Measurements from ENCODE around the gene NSUN3. TPM values are rescaled to one million over a fixed set of nuclear protein-coding genes. Genes with fewer than 3 reads are reported as not detected.
"Not testable (repeated sequence)": the region's sequence is repeated elsewhere in the genome, so short reads cannot be mapped to it uniquely, and the experiment has no call there.

Gene NSUN3
- polyA plus RNA-seq, 1 of the 3 experiments (the other 2 are of a cell fraction) = 2.9 TPM

- Histone ChIP-seq H3K9me3 (no peaks in the 10 kb centered on the region), H3K27me3 (ENCODE audit: insufficient read depth) (no peaks in the 10 kb centered on the region), H2AFZ (ENCODE audit: low read depth) (no peak overlapping the region), H3K79me2 (ENCODE audit: insufficient read depth) (no peaks in the 10 kb centered on the region), H3K9ac (no peak overlapping the region), H3K4me3 (ENCODE audit: low read depth in 2 of 2, low read length in 1 of 2) (no peak overlapping the region; a peak in 1 of 4 replicates), H3F3A (replicated peaks; ENCODE audit: insufficient read depth) (no peaks in the 10 kb centered on the region), H3K36me3 (replicated peaks in 1 of 2; ENCODE audit: control insufficient read depth in 1 of 2, insufficient read depth in 2 of 2, low read length in 1 of 2) (peaks cover 24 to 39% of the 10 kb centered on the region in 2 experiments), H3K4me1 (ENCODE audit: control insufficient read depth in 1 of 2, insufficient read depth in 2 of 2, low read depth in 1 of 2, low read length in 1 of 2) (peaks cover 0 to 1% of the 10 kb centered on the region in 2 experiments; a peak in 2 of 4 replicates), H3K4me2 (no peak overlapping the region), H4K20me1 (ENCODE audit: insufficient read depth) (no peaks in the 10 kb centered on the region), H3K27ac (ENCODE audit: low read depth in 2 of 2, low read length in 1 of 2) (no peak overlapping the region), H3K9me2 (no peaks in the 10 kb centered on the region)
- TF ChIP-seq TEAD4 (IDR thresholded peaks at IDR 0.05; ENCODE audit: borderline replicate concordance, insufficient read depth) (no peak), CTCF (IDR thresholded peaks at IDR 0.05) (peak; percentile 47)
- POLR2A ChIA-PET = no interaction called here
- CTCF ChIA-PET = interaction anchor here (0.8 to 2.5 kb wide), 6 partner anchors 12 to 97 kb away, joined by 3 to 7 read pairs (median 3); partner anchors contain the start of gene DHFR2
- 31% methylated on average over 4 of the region's 4 CpGs for WGBS (ENCODE audit: low lambda C conversion rate)
- DNase-seq = no peak
These were observed 39.0 kb downstream of the NSUN3 start for GRCh38 chr3:94101860-94102259.

- peaks cover 9 to 16% of the 10 kb centered on the region in 2 experiments for H3K36me3 ChIP-seq (replicated peaks in 1 of 2; ENCODE audit: control insufficient read depth in 1 of 2, insufficient read depth in 2 of 2, low read length in 1 of 2)
- H3K79me2 ChIP-seq (ENCODE audit: insufficient read depth) = no peaks in the 10 kb centered on the region
- H3K27me3 ChIP-seq (ENCODE audit: insufficient read depth) = no peaks in the 10 kb centered on the region
- no peak overlapping the region for H3K27ac ChIP-seq (ENCODE audit: low read depth in 2 of 2, low read length in 1 of 2)
- H3K4me2 ChIP-seq = no peak overlapping the region
- ChIA-PET POLR2A (no interaction called here), CTCF (interaction anchor here (0.6 to 1.7 kb wide), 3 partner anchors 8 to 86 kb away, joined by 3 to 4 read pairs (median 3); no protein-coding TSS in a partner anchor)
- no peak overlapping the region for H3K4me3 ChIP-seq (ENCODE audit: low read depth in 2 of 2, low read length in 1 of 2)
- DNase-seq = peak; percentile 15
- H3F3A ChIP-seq (replicated peaks; ENCODE audit: insufficient read depth) = no peaks in the 10 kb centered on the region
- no peak overlapping the region for H3K9ac ChIP-seq
- no peaks in the 10 kb centered on the region for H3K9me2 ChIP-seq
- no peaks in the 10 kb centered on the region for H4K20me1 ChIP-seq (ENCODE audit: insufficient read depth)
- TF ChIP-seq RCOR1 (IDR thresholded peaks at IDR 0.05; ENCODE audit: low read length) = peak; percentile 90
- no peak for TF ChIP-seq SMC3 (IDR thresholded peaks at IDR 0.05; ENCODE audit: low read depth, low read length)
- TF ChIP-seq EP300 (IDR thresholded peaks at IDR 0.05; ENCODE audit: borderline replicate concordance in 1 of 2, low read depth in 1 of 2, low read length in 1 of 2) = peak in 1 of 2 experiments; percentile 86; a peak in 2 of 4 replicates
- no peak for TF ChIP-seq ELF1 (IDR thresholded peaks at IDR 0.05)
- no peak for TF ChIP-seq RXRA (IDR thresholded peaks at IDR 0.05; ENCODE audit: borderline replicate concordance, low read depth)
- TF ChIP-seq FOXJ3 (CRISPR knock-in tag; IDR thresholded peaks at IDR 0.05) = peak; percentile 83
- TF ChIP-seq RFX5 (IDR thresholded peaks at IDR 0.05; ENCODE audit: low read length) = no peak
- peak; percentile 54 for TF ChIP-seq CHD2 (IDR thresholded peaks at IDR 0.05; ENCODE audit: low read length, partially characterized antibody)
- peak; percentile 86 for TF ChIP-seq GATA2 (CRISPR knock-in tag; IDR thresholded peaks at IDR 0.05)
- no peak for TF ChIP-seq NRF1 (IDR thresholded peaks at IDR 0.05; ENCODE audit: low read depth, low read length)
- H2AFZ ChIP-seq (ENCODE audit: low read depth) = no peak overlapping the region
- 47% methylated on average over 5 of the region's 5 CpGs for WGBS (ENCODE audit: low lambda C conversion rate)
- peaks cover 0 to 4% of the 10 kb centered on the region in 2 experiments; a peak in 2 of 4 replicates for H3K4me1 ChIP-seq (ENCODE audit: control insufficient read depth in 1 of 2, insufficient read depth in 2 of 2, low read depth in 1 of 2, low read length in 1 of 2)
- no peaks in the 10 kb centered on the region for H3K9me3 ChIP-seq
These were observed 43.4 kb downstream of the NSUN3 start for GRCh38 chr3:94106268-94106667.

- H3K9me3 ChIP-seq; H2AFZ ChIP-seq (ENCODE audit: low read depth); H3K9ac ChIP-seq; H3K27ac ChIP-seq (ENCODE audit: low read depth in 2 of 2, low read length in 1 of 2); H3K9me2 ChIP-seq; H3K27me3 ChIP-seq (ENCODE audit: insufficient read depth); H3F3A ChIP-seq (replicated peaks; ENCODE audit: insufficient read depth); H4K20me1 ChIP-seq (ENCODE audit: insufficient read depth); H3K4me2 ChIP-seq; POLR2A ChIA-PET; DNase-seq; H3K79me2 ChIP-seq (ENCODE audit: insufficient read depth); CTCF ChIA-PET; H3K4me3 ChIP-seq (ENCODE audit: low read depth in 2 of 2, low read length in 1 of 2): not testable (repeated sequence)
- H3K36me3 ChIP-seq (replicated peaks in 1 of 2; ENCODE audit: control insufficient read depth in 1 of 2, insufficient read depth in 2 of 2, low read length in 1 of 2) = peaks cover 8 to 16% of the 10 kb centered on the region in 2 experiments
- H3K4me1 ChIP-seq (ENCODE audit: control insufficient read depth in 1 of 2, insufficient read depth in 2 of 2, low read depth in 1 of 2, low read length in 1 of 2) = peaks cover 6 to 17% of the 10 kb centered on the region in 2 experiments; a peak in 3 of 4 replicates
These were observed 47.4 kb downstream of the NSUN3 start for GRCh38 chr3:94110232-94110631.
